IMR-90 (cell line): ENCODE measurements around the gene SEC61A1. TPM values are rescaled to one million over a fixed set of nuclear protein-coding genes. Genes with fewer than 3 reads are reported as not detected.

ENCODE experiments used
- ATAC-seq: fragments of 200-7000 bp; cut with Tn5 transposase; 2 replicates; pipeline ENCODE4 v1.9.1; 2020; ENCODE audit warnings: low read depth, mild to moderate bottlenecking, moderate library complexity
- BruUV-seq: library from RNA; stranded (reverse); fragments of 400-500 nt; replicated peaks from 2 replicates; lab custom pipeline; 2021; lab: Mats Ljungman, UMichigan
- CTCF ChIA-PET: fragments of 300-600 bp; formaldehyde crosslinking; extraction: SDS; loops from one replicate; lab custom pipeline; 2021; ENCODE audit warnings: antibody characterized with exemption; lab: Yijun Ruan, JAX
- POLR2A ChIA-PET: fragments of 300-600 bp; sonication (Branson Sonifier 250); formaldehyde crosslinking; loops from one replicate; lab custom pipeline; 2022; ENCODE audit warnings: antibody characterized with exemption; ENCODE audit not compliant: unreplicated experiment; lab: Charles Lee
- DNase-seq: peaks from one replicate; pipeline ENCODE4 v3.0.0; 2013
- H2AFZ ChIP-seq: replicated peaks from 2 replicates; pipeline ENCODE3; 2013; ENCODE audit warnings: low read length, mild to moderate bottlenecking; ENCODE audit not compliant: poor library complexity
- H2AK5ac ChIP-seq: 2 replicates; pipeline ENCODE4 v1.6.1; 2013; ENCODE audit warnings: low read depth, low read length, inconsistent platforms
- H2AK9ac ChIP-seq: replicated peaks from 2 replicates; pipeline ENCODE3; 2013; ENCODE audit warnings: mild to moderate bottlenecking, low read depth, low read length, moderate library complexity; ENCODE audit not compliant: poor library complexity
- H2BK120ac ChIP-seq: 2 replicates; pipeline ENCODE4 v1.6.1; 2013; ENCODE audit warnings: low read depth, low read length, inconsistent platforms
- H2BK15ac ChIP-seq: 3 replicates; pipeline ENCODE4 v1.6.1; 2013; ENCODE audit warnings: low read depth, low read length, inconsistent platforms
- H2BK20ac ChIP-seq: 2 replicates; pipeline ENCODE4 v1.6.1; 2013; ENCODE audit warnings: low read depth, mild to moderate bottlenecking, inconsistent platforms, low read length, moderate library complexity
- H2BK5ac ChIP-seq: 2 replicates; pipeline ENCODE4 v1.6.1; 2013; ENCODE audit warnings: mild to moderate bottlenecking, low read depth, low read length, inconsistent platforms; ENCODE audit not compliant: poor library complexity, severe bottlenecking
- H3K14ac ChIP-seq: replicated peaks from 2 replicates; pipeline ENCODE4 v1.6.1; 2013; ENCODE audit warnings: low read depth, low read length, inconsistent platforms
- H3K18ac ChIP-seq: 2 replicates; pipeline ENCODE4 v1.6.1; 2013; ENCODE audit warnings: low read depth, low read length, control low read depth
- H3K23ac ChIP-seq: 2 replicates; pipeline ENCODE4 v1.6.1; 2013; ENCODE audit warnings: low read depth, low read length, inconsistent platforms
- H3K27ac ChIP-seq: 2 replicates; pipeline ENCODE4 v1.5.1; 2013; ENCODE audit warnings: mild to moderate bottlenecking, control low read depth, low read length; ENCODE audit not compliant: insufficient read depth
- H3K27me3 ChIP-seq: 2 replicates; pipeline ENCODE4 v1.6.1; 2013; ENCODE audit warnings: low read length; ENCODE audit not compliant: control insufficient read depth, insufficient read depth
- H3K36me3 ChIP-seq: 2 replicates; pipeline ENCODE4 v1.6.1; 2013; ENCODE audit warnings: low read length, mixed read lengths; ENCODE audit not compliant: control insufficient read depth, insufficient read depth
- H3K4ac ChIP-seq: 2 replicates; pipeline ENCODE4 v1.6.1; 2013; ENCODE audit warnings: low read depth, low read length, inconsistent platforms
- H3K4me1 ChIP-seq: 2 replicates; pipeline ENCODE4 v1.6.1; 2013; ENCODE audit warnings: low read length, mixed read lengths; ENCODE audit not compliant: control insufficient read depth, insufficient read depth
- H3K4me2 ChIP-seq: 2 replicates; pipeline ENCODE4 v1.6.1; 2013; ENCODE audit warnings: low read depth, mild to moderate bottlenecking, control low read depth, low read length, moderate library complexity
- H3K4me3 ChIP-seq: 2 replicates; pipeline ENCODE4 v1.5.1; 2013; ENCODE audit warnings: low read depth, mild to moderate bottlenecking, control low read depth, low read length, moderate library complexity; ENCODE audit not compliant: insufficient read depth
- H3K56ac ChIP-seq: 2 replicates; pipeline ENCODE4 v1.6.1; 2013; ENCODE audit warnings: low read length, inconsistent platforms; ENCODE audit not compliant: insufficient read depth; ENCODE audit errors: extremely low read depth
- H3K79me1 ChIP-seq, 2 experiments: 2 replicates each; pipeline ENCODE4 v1.6.1; 2013; ENCODE audit warnings: low read length in 2 of 2, inconsistent platforms in 1 of 2, low read depth in 1 of 2
- H3K9ac ChIP-seq: 2 replicates; pipeline ENCODE4 v1.6.1; 2013; ENCODE audit warnings: low read depth, low read length, control low read depth
- H3K9me1 ChIP-seq: 2 replicates; pipeline ENCODE4 v1.6.1; 2013; ENCODE audit warnings: low read length, inconsistent platforms; ENCODE audit not compliant: insufficient read depth
- H3K9me3 ChIP-seq: 2 replicates; pipeline ENCODE4 v1.6.1; 2013; ENCODE audit warnings: low read length; ENCODE audit not compliant: control insufficient read depth, insufficient read depth
- H4K20me1 ChIP-seq: 2 replicates; pipeline ENCODE4 v1.6.1; 2013; ENCODE audit warnings: low read length, inconsistent platforms; ENCODE audit not compliant: insufficient read depth
- H4K5ac ChIP-seq: 2 replicates; pipeline ENCODE4 v1.6.1; 2013; ENCODE audit warnings: mild to moderate bottlenecking, low read depth, low read length, control low read depth
- H4K8ac ChIP-seq, 2 experiments: 2 replicates each; pipeline ENCODE4 v1.6.1; 2013; ENCODE audit warnings: low read depth in 2 of 2, low read length in 2 of 2, control low read depth in 1 of 2, inconsistent platforms in 1 of 2
- H4K91ac ChIP-seq: 2 replicates; pipeline ENCODE4 v1.6.1; 2013; ENCODE audit warnings: low read depth, low read length, inconsistent platforms; ENCODE audit not compliant: insufficient read depth
- CEBPB ChIP-seq: IDR thresholded peaks from 2 replicates; pipeline ENCODE4 v1.6.1; 2012; ENCODE audit warnings: low read depth, low read length, improper control_type of control experiment
- CHD1 ChIP-seq: IDR thresholded peaks from 2 replicates; pipeline ENCODE4 v1.6.1; 2012; ENCODE audit warnings: low read depth, low read length, improper control_type of control experiment
- FOS ChIP-seq: fragments of 150-350 bp; IDR thresholded peaks from 2 replicates; pipeline ENCODE4 v1.6.1; 2016; ENCODE audit warnings: low read depth, low read length
- MAFK ChIP-seq: IDR thresholded peaks from 2 replicates; pipeline ENCODE4 v1.6.1; 2012; ENCODE audit warnings: low read depth, low read length, improper control_type of control experiment
- MAZ ChIP-seq: IDR thresholded peaks from 2 replicates; pipeline ENCODE4 v1.6.1; 2012; ENCODE audit warnings: low read depth, mild to moderate bottlenecking, low read length, improper control_type of control experiment, moderate library complexity, borderline replicate concordance
- MXI1 ChIP-seq: IDR thresholded peaks from 2 replicates; pipeline ENCODE4 v1.6.1; 2012; ENCODE audit warnings: low read depth, mild to moderate bottlenecking, low read length, moderate library complexity, borderline replicate concordance
- NFE2L2 ChIP-seq: fragments of 150-350 bp; IDR thresholded peaks from 2 replicates; pipeline ENCODE4 v1.6.1; 2016; ENCODE audit warnings: low read depth, mild to moderate bottlenecking, low read length
- POLR2A ChIP-seq: IDR thresholded peaks from 2 replicates; pipeline ENCODE4 v1.6.1; 2012; ENCODE audit warnings: mild to moderate bottlenecking, low read depth, low read length
- RCOR1 ChIP-seq: IDR thresholded peaks from 2 replicates; pipeline ENCODE4 v1.6.1; 2012; ENCODE audit warnings: mild to moderate bottlenecking, low read length, improper control_type of control experiment; ENCODE audit not compliant: insufficient replicate concordance
- RFX5 ChIP-seq: IDR thresholded peaks from 2 replicates; pipeline ENCODE4 v1.8.0; 2012; ENCODE audit warnings: low read depth, mild to moderate bottlenecking, low read length, moderate library complexity
- SMC3 ChIP-seq: fragments of 150-350 bp; IDR thresholded peaks from 2 replicates; pipeline ENCODE4 v1.6.1; 2016; ENCODE audit warnings: low read depth, mild to moderate bottlenecking, antibody characterized with exemption, low read length, moderate library complexity
- WGBS, 2 experiments: methylation state at CpG; one replicate each; pipeline versions ENCODE4 v1.1.5 to v1.1.7; 2013; ENCODE audit warnings: missing lambda C conversion rate in 2 of 2; ENCODE audit not compliant: insufficient read length in 1 of 2; ENCODE audit errors: extremely low coverage in 2 of 2; 5-methylcytosine and 5-hydroxymethylcytosine counted together
- dilution Hi-C: fragments of 300-500 bp; cut with HindIII; formaldehyde crosslinking; loops from one replicate; pipeline ENCODE4 v1.14.3; 2018; ENCODE audit warnings: low sequenced_read_pairs; ENCODE audit not compliant: unreplicated experiment
- in situ Hi-C: fragments of 300-500 bp; cut with MboI; formaldehyde crosslinking; loops from 3 replicates; pipeline ENCODE4 v1.14.3; 2019; ENCODE audit warnings: low sequenced_read_pairs, inconsistent platforms, mixed read lengths
- intact Hi-C: fragments of 100-400 bp; cut with micrococcal nuclease; formaldehyde crosslinking; loops from 2 replicates; pipeline ENCODE4 v1.10.0; 2022
- polyA plus RNA-seq, 3 experiments: library from polyadenylated mRNA; depleted of rRNA; stranded (reverse); fragments of >200 nt; gene quantifications; 2 replicates each; pipeline ENCODE4 v1.2.3, GENCODE V29; 2012; ENCODE audit warnings: low replicate concordance in 1 of 3
- total RNA-seq: library from RNA; depleted of rRNA; stranded (reverse); fragments of >200 nt; gene quantifications from 2 replicates; pipeline ENCODE4 v1.2.3, GENCODE V29; 2012
- TF ChIP-seq, protein P1 (sequence below): fragments of 150-350 bp; IDR thresholded peaks from 2 replicates; pipeline ENCODE4 v1.6.1; 2016; ENCODE audit warnings: low read depth, mild to moderate bottlenecking, low read length, moderate library complexity, borderline replicate concordance
- TF ChIP-seq, protein P2 (sequence below): conservative IDR thresholded peaks from 2 replicates; pipeline ENCODE4 v1.5.1; 2012; ENCODE audit warnings: mild to moderate bottlenecking, low read depth, low read length, improper control_type of control experiment
- TF ChIP-seq, protein P3 (sequence below): fragments of 150-350 bp; IDR thresholded peaks from 2 replicates; pipeline ENCODE4 v1.6.1; 2017; ENCODE audit warnings: mild to moderate bottlenecking, antibody characterized with exemption, low read length, low read depth

SEC61A1 gene
- total and polyA plus RNA-seq, 2 of the 4 experiments (the other 2 are of a cell fraction): 377 to 478 TPM

DNA sequence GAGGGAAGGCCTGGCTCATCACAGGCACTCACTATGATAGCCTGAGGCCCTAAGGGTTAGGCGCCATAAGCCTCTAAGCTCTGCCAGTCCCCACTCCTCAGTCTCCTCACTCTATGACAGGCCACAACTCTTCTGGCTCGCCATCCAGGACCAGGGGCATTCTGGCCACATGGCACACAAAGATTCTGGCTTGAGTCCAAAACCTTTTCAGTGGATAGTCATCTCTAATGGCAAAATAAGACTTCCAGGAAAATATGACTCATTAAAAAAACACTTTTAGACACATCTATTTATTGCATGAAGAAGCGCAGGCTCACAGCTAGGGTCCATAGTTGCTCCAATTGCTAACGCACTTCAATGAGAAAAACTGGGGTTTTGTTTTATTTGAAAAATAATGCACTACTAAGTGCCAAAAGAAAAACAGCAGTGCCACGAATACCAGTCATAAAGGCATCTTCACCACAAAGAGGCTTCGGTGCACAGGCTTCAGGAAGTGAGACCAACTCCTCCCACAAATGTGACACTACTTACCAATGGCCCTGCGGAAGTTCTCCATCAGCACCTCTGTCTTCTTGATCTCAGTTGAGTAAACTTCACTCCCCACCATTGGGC lies 60.2 kb downstream of the SEC61A1 start:
- Histone ChIP-seq H4K91ac (peak overlapping the region; percentile 50), H3K36me3 (peaks cover 4% of the 10 kb centered on the region), H4K8ac (peak overlapping the region in 1 of 2 experiments; percentile 43; a peak in 2 of 4 replicates), H3K56ac (no peak overlapping the region), H3K18ac (peak overlapping the region; percentile 17), H2AK9ac (peak overlapping the region; percentile 13), H4K5ac (peak overlapping the region; percentile 59), H2AK5ac (peak overlapping the region; percentile 74), H3K14ac (peak overlapping the region; percentile 39; the same call in 1 of the 2 replicates), H3K9me1 (peaks cover 16% of the 10 kb centered on the region), H2BK15ac (peak overlapping the region; percentile 55; the same call in 2 of the 3 replicates), H2AFZ (no peak overlapping the region), H2BK20ac (peak overlapping the region; percentile 55), H3K4me2 (no peak overlapping the region; the same call in 1 of the 2 replicates), H3K23ac (peak overlapping the region; percentile 44; the same call in 1 of the 2 replicates), H3K4me1 (peaks cover 14% of the 10 kb centered on the region), H3K27ac (peak overlapping the region; percentile 54; the same call in 1 of the 2 replicates), H3K4me3 (no peak overlapping the region), H3K4ac (peak overlapping the region; percentile 47), H3K9me3 (no peaks in the 10 kb centered on the region), H3K9ac (no peak overlapping the region), H2BK5ac (peak overlapping the region; percentile 52), H3K79me1 (peaks cover 16 to 43% of the 10 kb centered on the region in 2 experiments), H2BK120ac (peak overlapping the region; percentile 33; the same call in 1 of the 2 replicates), H3K27me3 (no peaks in the 10 kb centered on the region), H4K20me1 (peaks cover 7% of the 10 kb centered on the region; the same call in 1 of the 2 replicates)
- ATAC-seq (peak; percentile 80), DNase-seq (peak; percentile 90)
- 80% methylated on average over 1 of the region's 7 CpGs; no CpG with 5 or more reads in 1 of the 2 experiments for WGBS, 2 experiments
- in situ Hi-C loops (no loop called here), intact Hi-C loops (no loop called here), dilution Hi-C loops (no loop called here)
- ChIA-PET POLR2A (no interaction called here), CTCF (interaction anchor here (0.5 to 1.6 kb wide), 3 partner anchors 10 to 50 kb away, joined by 3 to 4 read pairs (median 3); no protein-coding TSS in a partner anchor)
- BruUV-seq: no TSS peak
- TF ChIP-seq NFE2L2 (no peak), FOS (peak; percentile 82), SMC3 (no peak), CEBPB (0 out of 2 replicates have a peak, but pooled peaks have one; percentile 21), POLR2A (no peak), MXI1 (peak; percentile 71; the same call in 1 of the 2 replicates), MAFK (no peak), RCOR1 (peak; percentile 20), MAZ (no peak), RFX5 (no peak), CHD1 (0 out of 2 replicates have a peak, but pooled peaks have one; percentile 57)
- TF ChIP-seq, protein P1, sequence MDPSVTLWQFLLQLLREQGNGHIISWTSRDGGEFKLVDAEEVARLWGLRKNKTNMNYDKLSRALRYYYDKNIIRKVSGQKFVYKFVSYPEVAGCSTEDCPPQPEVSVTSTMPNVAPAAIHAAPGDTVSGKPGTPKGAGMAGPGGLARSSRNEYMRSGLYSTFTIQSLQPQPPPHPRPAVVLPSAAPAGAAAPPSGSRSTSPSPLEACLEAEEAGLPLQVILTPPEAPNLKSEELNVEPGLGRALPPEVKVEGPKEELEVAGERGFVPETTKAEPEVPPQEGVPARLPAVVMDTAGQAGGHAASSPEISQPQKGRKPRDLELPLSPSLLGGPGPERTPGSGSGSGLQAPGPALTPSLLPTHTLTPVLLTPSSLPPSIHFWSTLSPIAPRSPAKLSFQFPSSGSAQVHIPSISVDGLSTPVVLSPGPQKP: no peak
- TF ChIP-seq, protein P2, sequence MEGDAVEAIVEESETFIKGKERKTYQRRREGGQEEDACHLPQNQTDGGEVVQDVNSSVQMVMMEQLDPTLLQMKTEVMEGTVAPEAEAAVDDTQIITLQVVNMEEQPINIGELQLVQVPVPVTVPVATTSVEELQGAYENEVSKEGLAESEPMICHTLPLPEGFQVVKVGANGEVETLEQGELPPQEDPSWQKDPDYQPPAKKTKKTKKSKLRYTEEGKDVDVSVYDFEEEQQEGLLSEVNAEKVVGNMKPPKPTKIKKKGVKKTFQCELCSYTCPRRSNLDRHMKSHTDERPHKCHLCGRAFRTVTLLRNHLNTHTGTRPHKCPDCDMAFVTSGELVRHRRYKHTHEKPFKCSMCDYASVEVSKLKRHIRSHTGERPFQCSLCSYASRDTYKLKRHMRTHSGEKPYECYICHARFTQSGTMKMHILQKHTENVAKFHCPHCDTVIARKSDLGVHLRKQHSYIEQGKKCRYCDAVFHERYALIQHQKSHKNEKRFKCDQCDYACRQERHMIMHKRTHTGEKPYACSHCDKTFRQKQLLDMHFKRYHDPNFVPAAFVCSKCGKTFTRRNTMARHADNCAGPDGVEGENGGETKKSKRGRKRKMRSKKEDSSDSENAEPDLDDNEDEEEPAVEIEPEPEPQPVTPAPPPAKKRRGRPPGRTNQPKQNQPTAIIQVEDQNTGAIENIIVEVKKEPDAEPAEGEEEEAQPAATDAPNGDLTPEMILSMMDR: peak; percentile 11; the same call in 1 of the 2 replicates
- TF ChIP-seq, protein P3, sequence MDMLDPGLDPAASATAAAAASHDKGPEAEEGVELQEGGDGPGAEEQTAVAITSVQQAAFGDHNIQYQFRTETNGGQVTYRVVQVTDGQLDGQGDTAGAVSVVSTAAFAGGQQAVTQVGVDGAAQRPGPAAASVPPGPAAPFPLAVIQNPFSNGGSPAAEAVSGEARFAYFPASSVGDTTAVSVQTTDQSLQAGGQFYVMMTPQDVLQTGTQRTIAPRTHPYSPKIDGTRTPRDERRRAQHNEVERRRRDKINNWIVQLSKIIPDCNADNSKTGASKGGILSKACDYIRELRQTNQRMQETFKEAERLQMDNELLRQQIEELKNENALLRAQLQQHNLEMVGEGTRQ: peak; percentile 69; the same call in 1 of the 2 replicates
